Heart right ventricle (tissue), 16 donors: Measurements from ENCODE around the gene CXCL8. TPM values are rescaled to one million over a fixed set of nuclear protein-coding genes. Genes with fewer than 3 reads are reported as not detected.

ENCODE experiments used
- ATAC-seq, 8 donors: fragments of 200-7000 bp; cut with Tn5 transposase; one replicate each; pipeline ENCODE4 v1.9.1; 2020; ENCODE audit warnings: mild to moderate bottlenecking in 8 of 8, moderate library complexity in 8 of 8, moderate number of reproducible peaks in 1 of 8
- DNase-seq, 2 donors: peaks; one replicate each; pipeline ENCODE4 v3.0.0-alpha.2; 2020
- H3K27ac ChIP-seq, 10 donors: fragments of 200-600 bp; sonication (generic) in 2 of 10; one replicate each; pipeline versions ENCODE4 v1.5.0 to v1.8.0; 2020 to 2022; ENCODE audit warnings: mild to moderate bottlenecking in 3 of 10
- H3K27me3 ChIP-seq, 7 donors: fragments of 200-600 bp; one replicate each; pipeline ENCODE4 v1.8.0; 2021 to 2022; ENCODE audit warnings: mild to moderate bottlenecking in 2 of 7
- H3K36me3 ChIP-seq, 9 donors: fragments of 200-600 bp; sonication (generic) in 1 of 9; one replicate each; pipeline versions ENCODE4 v1.5.0 to v1.8.0; 2020 to 2022; ENCODE audit warnings: mild to moderate bottlenecking in 2 of 9
- H3K4me1 ChIP-seq, 9 donors: fragments of 200-600 bp; sonication (generic) in 1 of 9; one replicate each; pipeline versions ENCODE4 v1.5.0 to v1.8.0; 2020 to 2022; ENCODE audit warnings: mild to moderate bottlenecking in 4 of 9
- H3K4me3 ChIP-seq, 10 donors: fragments of 200-600 bp; sonication (generic) in 2 of 10; one replicate each; pipeline versions ENCODE4 v1.5.0 to v1.8.0; 2020 to 2022; ENCODE audit warnings: mild to moderate bottlenecking in 7 of 10, moderate library complexity in 2 of 10
- H3K9me3 ChIP-seq, 11 donors: fragments of 200-600 bp in 10 of 11; sonication (generic) in 2 of 11; one replicate each; pipeline versions ENCODE4 v1.5.0 to v1.8.0; 2013 to 2022; ENCODE audit warnings: mild to moderate bottlenecking in 2 of 11, control low read depth in 1 of 11, moderate library complexity in 1 of 11
- CTCF ChIP-seq, 9 donors: fragments of 200-600 bp; sonication (generic) in 2 of 9; IDR thresholded peaks; one replicate each; pipeline versions ENCODE4 v1.5.0 to v1.8.0; 2021 to 2022; ENCODE audit warnings: antibody characterized with exemption in 9 of 9, mild to moderate bottlenecking in 5 of 9, moderate library complexity in 1 of 9
- WGBS, 2 donors: extraction: QIAGEN DNeasy Blood & Tissue Kit; methylation state at CpG; one replicate each; pipeline ENCODE4 v1.1.7; 2013; ENCODE audit warnings: inconsistent platforms in 1 of 2; 5-methylcytosine and 5-hydroxymethylcytosine counted together
- intact Hi-C, 10 donors: fragments of 100-400 bp; cut with DNase I; formaldehyde crosslinking; loops; one replicate each; pipeline versions ENCODE4 v1.11.1 to v1.14.2; 2022
- polyA plus RNA-seq, 2 donors: library from polyadenylated mRNA; stranded (reverse); fragments of 200-250 nt; gene quantifications; one replicate each; pipeline ENCODE4 v1.2.3, GENCODE V29; 2013
- total RNA-seq, 10 donors: library from RNA; stranded (reverse); fragmentation: NEBNext Ultra II Directional in 3 of 10; extraction: Animal tissue kit (Norgen Biotek cat#: 25700) in 3 of 10; gene quantifications; one replicate each; pipeline versions ENCODE4 v1.2.1 to v1.2.4, GENCODE V29; 2021 to 2023
- donor health status: Arrhythmogenic right ventricular cardiomyopathy.
- donor health status: ischemic (EF 13 %, LVEDD 7.1; RV severe dilation, severe dysfunction).
- donor health status: healthy with polysubstance abuse.
- donor health status: DM: no; HTN: yes; CAD: no.
- donor health status: DM: no; HTN: no; CAD: no.
- donor health status: ischemic (EF 25% LVEDD 6.9; RV normal size, moderate dysfunction).
- donor health status: ischemic (EF 25% LVEDD 5.7; RV mildly dilated, moderate dysfunction).
- donor health status: healthy.
- donor health status: DM: yes; HTN: yes; CAD: no.
- donor health status: Ischemic cardiomyopathy.
- donor health status: ischemic (EF 35%, LVEDD 5.7; RV mildly dilated, moderate dysfunction).
- donor health status: nonischemic (EF 11% LVEDD 7.7; RV severe dilation, severe dysfunction).
- donor health status: DM: yes; HTN: yes; CAD: no.
- donor health status: PGD.
- donor health status: ischemic (EF 29% LVEDD 5.4; RV normal size, mild dysfunction).
- donor health status: nonischemic (EF 23%, LVEDD 6.1; RV moderate dilation, normal function).

The CXCL8 gene
- total and polyA plus RNA-seq, 12 donors: 0.23 to 19.3 (median 0.72) TPM; not detected in 1

DNA sequence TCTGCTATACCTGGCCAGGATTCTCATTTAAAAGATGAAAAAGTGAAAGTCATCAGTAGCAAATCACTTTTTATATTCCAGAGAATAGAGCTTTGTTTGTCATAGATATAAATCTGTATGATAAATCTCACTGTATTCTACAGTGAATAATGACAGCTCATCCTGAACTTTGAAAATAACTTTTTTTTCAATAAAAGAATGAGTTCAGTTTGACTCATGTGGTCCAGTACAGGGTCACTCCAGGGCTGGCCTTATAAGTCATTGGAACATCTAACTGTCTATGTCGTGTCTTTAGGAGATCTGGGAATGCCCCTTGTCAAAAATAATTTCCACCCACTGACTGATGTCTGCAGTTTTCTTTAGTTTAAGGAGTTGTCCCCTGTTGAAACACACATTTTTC, 18.5 kb upstream of the CXCL8 start:
- Histone ChIP-seq H3K4me1 (peaks cover 0 to 61% (median 0%) of the 10 kb centered on the region in 9 donors), H3K9me3 (no peaks in the 10 kb centered on the region), H3K4me3 (no peak overlapping the region), H3K27ac (peak overlapping the region in 1 of 10 donors; percentile 70), H3K27me3 (no peaks in the 10 kb centered on the region), H3K36me3 (no peaks in the 10 kb centered on the region)
- WGBS, 2 donors: 62 to 67% methylated on average over 1 of the region's 1 CpG
- intact Hi-C loops: loop anchor here in 2 of 10 donors (10.0 kb wide), 2 partner anchors 203 to 413 kb away; no protein-coding TSS in a partner anchor
- ATAC-seq: peak in 1 of 8 donors; percentile 43
- no peak for DNase-seq
- TF ChIP-seq CTCF (IDR thresholded peaks at IDR 0.05): no peak

DNA sequence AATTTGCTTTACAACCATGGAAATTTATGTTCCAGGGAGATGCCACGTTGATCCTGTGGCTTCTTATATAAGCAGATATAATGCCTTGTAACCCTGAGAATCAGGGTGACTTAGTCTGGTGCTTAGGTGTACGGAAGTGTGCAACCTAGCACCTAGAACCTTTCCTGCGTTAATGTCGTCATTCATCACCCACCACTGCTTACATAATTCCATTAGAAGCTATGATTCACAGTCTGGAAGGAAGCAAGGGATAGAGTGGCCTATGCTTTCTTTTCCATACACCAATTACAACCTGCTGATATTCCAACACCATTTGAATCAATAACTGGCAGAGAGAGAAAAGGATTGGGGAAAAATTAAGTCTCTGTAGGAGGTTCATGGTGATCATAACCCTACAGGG, 17.3 kb upstream of the CXCL8 start:
- H3K27me3 ChIP-seq: no peaks in the 10 kb centered on the region
- TF ChIP-seq CTCF (IDR thresholded peaks at IDR 0.05): no peak

DNA sequence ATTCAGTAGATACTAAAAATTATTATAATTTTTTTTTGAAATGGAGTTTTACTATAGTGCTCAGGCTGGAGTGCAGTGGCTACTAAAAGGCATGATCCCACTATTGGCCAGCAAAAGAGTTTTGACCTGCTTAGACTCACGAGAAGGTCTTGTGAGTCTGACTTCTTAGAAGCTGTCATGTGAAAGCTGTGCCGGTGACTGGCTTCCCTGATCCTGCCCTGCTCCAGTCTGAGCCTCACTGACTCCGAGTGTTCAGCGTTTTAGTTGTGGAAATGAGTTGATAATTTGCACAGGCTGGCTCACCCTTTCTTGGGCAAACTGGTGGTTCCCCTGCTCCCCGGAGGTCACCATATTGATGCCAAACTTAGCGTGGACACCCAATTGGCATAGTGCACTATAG, 16.4 kb upstream of the CXCL8 start:
- intact Hi-C loops: loop anchor here in 2 of 10 donors (10.0 kb wide), 2 partner anchors 201 to 411 kb away; no protein-coding TSS in a partner anchor
- TF ChIP-seq CTCF (IDR thresholded peaks at IDR 0.05): no peak
- DNase-seq (no peak), ATAC-seq (no peak)
- Histone ChIP-seq H3K36me3 (no peaks in the 10 kb centered on the region), H3K9me3 (no peaks in the 10 kb centered on the region), H3K27ac (no peak overlapping the region), H3K4me1 (peaks cover 0 to 54% (median 0%) of the 10 kb centered on the region in 9 donors), H3K4me3 (no peak overlapping the region), H3K27me3 (no peaks in the 10 kb centered on the region)
- WGBS, 2 donors: 80 to 85% methylated on average over 6 of the region's 6 CpGs

More for the DNA sequence above, 17.3 kb upstream of the CXCL8 start:
- Histone ChIP-seq H3K4me3 (no peak overlapping the region), H3K27ac (no peak overlapping the region), H3K9me3 (no peaks in the 10 kb centered on the region), H3K4me1 (peaks cover 0 to 60% (median 0%) of the 10 kb centered on the region in 9 donors), H3K36me3 (no peaks in the 10 kb centered on the region)
- DNase-seq (no peak), ATAC-seq (no peak)
- WGBS, 2 donors: 85 to 86% methylated on average over 4 of the region's 4 CpGs
- intact Hi-C loops: loop anchor here in 2 of 10 donors (10.0 kb wide), 2 partner anchors 202 to 412 kb away; no protein-coding TSS in a partner anchor

DNA sequence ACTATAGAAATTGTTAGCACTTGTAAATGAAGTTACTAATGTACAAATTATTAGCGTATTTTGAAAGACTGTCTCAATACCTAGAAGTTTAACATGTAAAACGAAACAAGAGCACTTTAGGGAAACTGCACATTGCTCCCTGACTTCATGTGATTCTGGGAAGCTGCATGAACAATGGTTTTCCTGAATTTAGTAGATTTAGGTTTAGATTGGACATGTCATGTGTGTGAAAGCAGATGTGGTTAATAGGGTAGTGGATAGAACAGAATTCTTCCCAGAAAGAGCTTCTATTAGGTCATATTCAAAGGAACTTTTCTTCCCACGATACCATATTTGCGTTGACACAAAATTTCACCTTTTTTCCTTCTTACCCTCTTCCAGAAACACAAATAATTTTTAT, 14.9 kb upstream of the CXCL8 start:
- Histone ChIP-seq H3K27me3 (no peaks in the 10 kb centered on the region), H3K4me1 (peaks cover 0 to 58% (median 0%) of the 10 kb centered on the region in 9 donors), H3K4me3 (no peak overlapping the region), H3K36me3 (no peaks in the 10 kb centered on the region), H3K27ac (peak overlapping the region in 1 of 10 donors; percentile 51), H3K9me3 (no peaks in the 10 kb centered on the region)
- WGBS, 2 donors: 96 to 97% methylated on average over 4 of the region's 4 CpGs
- ATAC-seq (no peak), DNase-seq (no peak)
- intact Hi-C loops: loop anchor here in 5 of 10 donors (5.0 to 10.0 kb wide), 5 partner anchors 197 to 412 kb away; no protein-coding TSS in a partner anchor
- TF ChIP-seq CTCF (IDR thresholded peaks at IDR 0.05): no peak
